Adipocyte (in vitro differentiated cells): ENCODE measurements around the gene SLAMF9.

Source experiments
- DNase-seq: peaks from one replicate; pipeline ENCODE4 v3.0.0-alpha.2; 2015; ENCODE audit warnings: low read depth
- H3K27me3 ChIP-seq: replicated peaks from 2 replicates; pipeline ENCODE4 v1.7.0; 2013; ENCODE audit warnings: mild to moderate bottlenecking, low read length, moderate library complexity; ENCODE audit not compliant: control insufficient read depth, insufficient read depth
- H3K36me3 ChIP-seq: 2 replicates; pipeline ENCODE4 v1.7.0; 2013; ENCODE audit warnings: low read length, mild to moderate bottlenecking, moderate library complexity; ENCODE audit not compliant: control insufficient read depth, insufficient read depth, severe bottlenecking
- H3K4me1 ChIP-seq: 2 replicates; pipeline ENCODE4 v1.7.0; 2013; ENCODE audit warnings: mild to moderate bottlenecking, low read length, moderate library complexity; ENCODE audit not compliant: control insufficient read depth, insufficient read depth
- H3K4me3 ChIP-seq: 2 replicates; pipeline ENCODE4 v1.7.0; 2013; ENCODE audit warnings: mild to moderate bottlenecking, low read length, moderate library complexity
- H3K9ac ChIP-seq: 2 replicates; pipeline ENCODE4 v1.7.0; 2013; ENCODE audit warnings: mild to moderate bottlenecking, low read length, moderate library complexity
- H3K9me3 ChIP-seq: 2 replicates; pipeline ENCODE4 v1.7.0; 2013; ENCODE audit warnings: mild to moderate bottlenecking, low read length, moderate library complexity; ENCODE audit not compliant: control insufficient read depth

Gene SLAMF9

GRCh38 chr1:159930216-159930615, 23.8 kb downstream of the SLAMF9 start:
- H3K9ac ChIP-seq = no peak overlapping the region
- no peak for DNase-seq
- H3K4me1 ChIP-seq = peaks cover 6% of the 10 kb centered on the region
- no peaks in the 10 kb centered on the region for H3K36me3 ChIP-seq
- H3K27me3 ChIP-seq = peaks cover 6% of the 10 kb centered on the region
- no peaks in the 10 kb centered on the region for H3K9me3 ChIP-seq
- H3K4me3 ChIP-seq = no peak overlapping the region

- DNase-seq = no peak
- no peaks in the 10 kb centered on the region for H3K9me3 ChIP-seq
- no peak overlapping the region for H3K9ac ChIP-seq
- H3K4me1 ChIP-seq = peaks cover 6% of the 10 kb centered on the region
- peaks cover 1% of the 10 kb centered on the region for H3K27me3 ChIP-seq
- no peaks in the 10 kb centered on the region for H3K36me3 ChIP-seq
- no peak overlapping the region for H3K4me3 ChIP-seq
Measured at GRCh38 chr1:159929155-159930051, 24.6 kb downstream of the SLAMF9 start.

- H3K27me3 ChIP-seq = no peaks in the 10 kb centered on the region
- no peak overlapping the region for H3K4me3 ChIP-seq
- H3K4me1 ChIP-seq = peaks cover 8% of the 10 kb centered on the region
- no peaks in the 10 kb centered on the region for H3K9me3 ChIP-seq
- H3K9ac ChIP-seq = no peak overlapping the region
- no peak for DNase-seq
- H3K36me3 ChIP-seq = no peaks in the 10 kb centered on the region
Measured at GRCh38 chr1:159928491-159929050, 25.5 kb downstream of the SLAMF9 start.

GRCh38 chr1:159927849-159928431, 26.1 kb downstream of the SLAMF9 start:
- Histone ChIP-seq H3K9ac (no peak overlapping the region), H3K36me3 (no peaks in the 10 kb centered on the region), H3K4me3 (no peak overlapping the region), H3K4me1 (peaks cover 14% of the 10 kb centered on the region), H3K9me3 (no peaks in the 10 kb centered on the region), H3K27me3 (no peaks in the 10 kb centered on the region)
- no peak for DNase-seq

- Histone ChIP-seq H3K4me1 (peaks cover 21% of the 10 kb centered on the region), H3K36me3 (no peaks in the 10 kb centered on the region), H3K27me3 (no peaks in the 10 kb centered on the region), H3K4me3 (no peak overlapping the region), H3K9me3 (no peaks in the 10 kb centered on the region), H3K9ac (no peak overlapping the region)
- no peak for DNase-seq
Measured at GRCh38 chr1:159927211-159927848, 26.7 kb downstream of the SLAMF9 start.

GRCh38 chr1:159925719-159926078, 28.3 kb downstream of the SLAMF9 start:
- Histone ChIP-seq H3K9ac (peak overlapping the region; percentile 93), H3K9me3 (no peaks in the 10 kb centered on the region), H3K27me3 (no peaks in the 10 kb centered on the region), H3K4me3 (peak overlapping the region; percentile 95), H3K36me3 (no peaks in the 10 kb centered on the region), H3K4me1 (peaks cover 32% of the 10 kb centered on the region)
- DNase-seq = no peak

- Histone ChIP-seq H3K4me3 (peak within 1 kb of the TSS; percentile 95), H3K36me3 (peaks cover 2% of the 10 kb centered on the region), H3K4me1 (peaks cover 32% of the 10 kb centered on the region), H3K27me3 (no peaks in the 10 kb centered on the region), H3K9ac (peak within 1 kb of the TSS; percentile 93), H3K9me3 (no peaks in the 10 kb centered on the region)
- DNase-seq = peak; percentile 94
Measured at GRCh38 chr1:159924791-159925718, 29.0 kb downstream of the SLAMF9 start, which contains the start of gene TAGLN2. TSS of gene TAGLN2 (minus strand) at chr1:159925507. CDS start at chr1:159920509, 4,998 bp downstream.

GRCh38 chr1:159924025-159924790, 29.8 kb downstream of the SLAMF9 start:
- peak; percentile 96 for DNase-seq
- peak overlapping the region; percentile 95 for H3K4me3 ChIP-seq

GRCh38 chr1:159923203-159924024, 30.6 kb downstream of the SLAMF9 start:
- Histone ChIP-seq H3K36me3 (peaks cover 18% of the 10 kb centered on the region), H3K9ac (peak overlapping the region; percentile 93), H3K4me3 (peak overlapping the region; percentile 95), H3K27me3 (no peaks in the 10 kb centered on the region), H3K9me3 (no peaks in the 10 kb centered on the region), H3K4me1 (peaks cover 33% of the 10 kb centered on the region)
- peak; percentile 84 for DNase-seq

More at GRCh38 chr1:159924025-159924790, 29.8 kb downstream of the SLAMF9 start:
- H3K9ac ChIP-seq = peak overlapping the region; percentile 93
- no peaks in the 10 kb centered on the region for H3K9me3 ChIP-seq
- H3K27me3 ChIP-seq = no peaks in the 10 kb centered on the region
- peaks cover 32% of the 10 kb centered on the region for H3K4me1 ChIP-seq
- peaks cover 10% of the 10 kb centered on the region for H3K36me3 ChIP-seq
